HCT116 (cell line): Measurements from ENCODE around the gene SH3PXD2A. TPM values are rescaled to one million over a fixed set of nuclear protein-coding genes. Genes with fewer than 3 reads are reported as not detected.

Experiments
- ATAC-seq: fragments of 200-7000 bp; cut with Tn5 transposase; 2 replicates; pipeline ENCODE4 v1.9.1; 2020; ENCODE audit warnings: mild to moderate bottlenecking, moderate library complexity
- BruUV-seq: library from RNA; stranded (reverse); fragments of 400-500 nt; replicated peaks from 2 replicates; lab custom pipeline; 2021; lab: Mats Ljungman, UMichigan
- CTCF ChIA-PET: fragments of 300-600 bp; sonication (Branson Sonifier 250); formaldehyde crosslinking; loops from one replicate; lab custom pipeline; 2021; ENCODE audit warnings: antibody characterized with exemption; lab: Charles Lee
- POLR2A ChIA-PET: fragments of 300-600, 350-600 bp; sonication (Branson Sonifier 250); formaldehyde crosslinking; loops from one replicate; lab custom pipeline; 2021; ENCODE audit warnings: antibody characterized with exemption; lab: Charles Lee
- RAD21 ChIA-PET, 2 experiments: fragments of 300-600 bp; sonication (Branson Sonifier 250); formaldehyde crosslinking; loops; one replicate each; lab custom pipeline; 2023; ENCODE audit warnings: low total read pairs in 2 of 2; ENCODE audit not compliant: uncharacterized antibody in 2 of 2, unreplicated experiment in 2 of 2, low non-redundant PET in 1 of 2; lab: Charles Lee
- DNase-seq: peaks from one replicate; pipeline ENCODE4 v3.0.0-alpha.2; 2010; ENCODE audit warnings: low read depth, low spot score
- H2AFZ ChIP-seq: fragments of 200-600 bp; shearing (Covaris generic), sonication (generic); 2 replicates; pipeline ENCODE4 v1.6.1; 2017; ENCODE audit warnings: low read depth, mixed run types, mixed read lengths, antibody characterized with exemption, low read length; ENCODE audit not compliant: poor library complexity, severe bottlenecking
- H3K27ac ChIP-seq: 2 replicates; pipeline ENCODE4 v1.5.1; 2012; ENCODE audit warnings: low read depth, low read length
- H3K27me3 ChIP-seq: fragments of 200-600 bp; sonication (generic); 2 replicates; pipeline ENCODE4 v1.6.1; 2016; ENCODE audit warnings: mixed run types, low read length, mixed read lengths; ENCODE audit not compliant: insufficient read depth
- H3K36me3 ChIP-seq, 2 experiments: fragments of 200-500 bp in 1 of 2; fragments of 200-600 bp in 1 of 2; sonication (Bioruptor generic) in 1 of 2; sonication (generic) in 1 of 2; 2 replicates each; pipeline versions ENCODE4 v1.5.1 to v1.6.1; 2014 to 2016; ENCODE audit warnings: low read length in 2 of 2, inconsistent platforms in 1 of 2, mixed read lengths in 1 of 2, mixed run types in 1 of 2; ENCODE audit not compliant: insufficient read depth in 2 of 2, control insufficient read depth in 1 of 2
- H3K4me1 ChIP-seq, 2 experiments: fragments of 200-600 bp in 1 of 2; sonication (generic) in 1 of 2; 2 replicates each; pipeline versions ENCODE4 v1.5.1 to v1.6.1; 2012 to 2017; ENCODE audit warnings: low read length in 2 of 2, inconsistent platforms in 1 of 2, mild to moderate bottlenecking in 1 of 2, mixed read lengths in 1 of 2, mixed run types in 1 of 2, moderate library complexity in 1 of 2; ENCODE audit not compliant: insufficient read depth in 2 of 2, control insufficient read depth in 1 of 2
- H3K4me2 ChIP-seq: fragments of 200-600 bp; sonication (generic); 2 replicates; pipeline ENCODE4 v1.6.1; 2017; ENCODE audit warnings: mixed run types, low read length, mixed read lengths
- H3K4me3 ChIP-seq, 2 experiments: fragments of 200-600 bp in 1 of 2; sonication (generic) in 1 of 2; replicated peaks in 1 of 2; 2 replicates each; pipeline ENCODE4 v1.5.1; 2011 to 2016; ENCODE audit warnings: low read length in 2 of 2, control low read depth in 1 of 2, low read depth in 1 of 2, mild to moderate bottlenecking in 1 of 2, mixed read lengths in 1 of 2, mixed run types in 1 of 2
- H3K79me2 ChIP-seq: fragments of 200-600 bp; sonication (generic); 2 replicates; pipeline ENCODE4 v1.6.1; 2017; ENCODE audit warnings: mild to moderate bottlenecking, mixed run types, low read length, moderate library complexity, mixed read lengths; ENCODE audit not compliant: insufficient read depth
- H3K9ac ChIP-seq: fragments of 200-600 bp; sonication (generic); 2 replicates; pipeline ENCODE4 v1.6.1; 2016; ENCODE audit warnings: low read length, mixed read lengths
- H3K9me2 ChIP-seq: fragments of 200-600 bp; sonication (generic), shearing (Covaris generic); 2 replicates; pipeline ENCODE4 v1.6.1; 2017; ENCODE audit warnings: mixed run types, mild to moderate bottlenecking, moderate library complexity; ENCODE audit not compliant: insufficient read depth
- H3K9me3 ChIP-seq, 2 experiments: fragments of 200-500 bp in 1 of 2; fragments of 200-600 bp in 1 of 2; sonication (Bioruptor generic) in 1 of 2; sonication (generic) in 1 of 2; 2 replicates each; pipeline ENCODE4 v1.6.1; 2014 to 2017; ENCODE audit warnings: low read length in 2 of 2, mixed read lengths in 2 of 2, inconsistent platforms in 1 of 2, low read depth in 1 of 2, mild to moderate bottlenecking in 1 of 2, mixed run types in 1 of 2, moderate library complexity in 1 of 2; ENCODE audit not compliant: control insufficient read depth in 1 of 2, insufficient read depth in 1 of 2
- H4K20me1 ChIP-seq: fragments of 200-600 bp; sonication (generic), shearing (Covaris generic); 2 replicates; pipeline ENCODE4 v1.6.1; 2017; ENCODE audit warnings: mixed run types, mild to moderate bottlenecking, moderate library complexity; ENCODE audit not compliant: insufficient read depth
- CEBPB ChIP-seq: IDR thresholded peaks from 2 replicates; pipeline ENCODE4 v1.6.1; 2012; ENCODE audit warnings: low read depth
- EGR1 ChIP-seq: IDR thresholded peaks from 2 replicates; pipeline ENCODE4 v1.6.1; 2012; ENCODE audit warnings: low read depth
- ELF1 ChIP-seq: IDR thresholded peaks from 2 replicates; pipeline ENCODE4 v1.6.1; 2012; ENCODE audit warnings: low read depth, borderline replicate concordance
- EZH2 ChIP-seq: fragments of 200-600 bp; sonication (generic); IDR thresholded peaks from 2 replicates; pipeline ENCODE4 v1.6.1; 2017; ENCODE audit warnings: antibody characterized with exemption, mixed run types
- EZH2phosphoT487 ChIP-seq: fragments of 200-600 bp; IDR thresholded peaks from 2 replicates; pipeline ENCODE4 v1.6.1; 2018; ENCODE audit warnings: antibody characterized with exemption, borderline replicate concordance
- POLR2A ChIP-seq: IDR thresholded peaks from 2 replicates; pipeline ENCODE4 v1.7.0; 2011; ENCODE audit warnings: borderline replicate concordance; ENCODE audit not compliant: insufficient read depth, insufficient read length; ENCODE audit errors: extremely low read depth
- REST ChIP-seq: IDR thresholded peaks from 2 replicates; pipeline ENCODE4 v1.6.1; 2012; ENCODE audit warnings: low read depth
- SIN3A ChIP-seq: IDR thresholded peaks from 2 replicates; pipeline ENCODE4 v1.6.1; 2012; ENCODE audit warnings: low read depth
- SP1 ChIP-seq: IDR thresholded peaks from 2 replicates; pipeline ENCODE4 v1.6.1; 2012; ENCODE audit warnings: low read depth
- TCF7L2 ChIP-seq: IDR thresholded peaks from 2 replicates; pipeline ENCODE4 v1.7.0; 2011; ENCODE audit warnings: borderline replicate concordance, inconsistent platforms; ENCODE audit not compliant: insufficient read depth, insufficient read length; ENCODE audit errors: extremely low read depth
- ZNF274 ChIP-seq: fragments of 200-500 bp; sonication (Bioruptor generic); IDR thresholded peaks from 2 replicates; pipeline ENCODE4 v1.6.1; 2014; ENCODE audit warnings: mild to moderate bottlenecking, low read depth, low read length, inconsistent platforms
- intact Hi-C: fragments of 100-400 bp; cut with micrococcal nuclease; formaldehyde crosslinking; loops from 2 replicates; pipeline ENCODE4 v1.10.0; 2022
- total RNA-seq: library from RNA; stranded (reverse); gene quantifications from one replicate; pipeline ENCODE4 v1.2.1, GENCODE V29; 2021; ENCODE audit not compliant: unreplicated experiment
- TF ChIP-seq, protein P1 (sequence below): IDR thresholded peaks from 2 replicates; pipeline ENCODE4 v1.6.1; 2011; ENCODE audit warnings: mild to moderate bottlenecking, low read length, moderate library complexity; ENCODE audit not compliant: insufficient replicate concordance; ENCODE audit errors: extremely low read depth

Gene SH3PXD2A
- total RNA-seq, 1 experiment from 2014 or later, result 8.7 TPM

DNA sequence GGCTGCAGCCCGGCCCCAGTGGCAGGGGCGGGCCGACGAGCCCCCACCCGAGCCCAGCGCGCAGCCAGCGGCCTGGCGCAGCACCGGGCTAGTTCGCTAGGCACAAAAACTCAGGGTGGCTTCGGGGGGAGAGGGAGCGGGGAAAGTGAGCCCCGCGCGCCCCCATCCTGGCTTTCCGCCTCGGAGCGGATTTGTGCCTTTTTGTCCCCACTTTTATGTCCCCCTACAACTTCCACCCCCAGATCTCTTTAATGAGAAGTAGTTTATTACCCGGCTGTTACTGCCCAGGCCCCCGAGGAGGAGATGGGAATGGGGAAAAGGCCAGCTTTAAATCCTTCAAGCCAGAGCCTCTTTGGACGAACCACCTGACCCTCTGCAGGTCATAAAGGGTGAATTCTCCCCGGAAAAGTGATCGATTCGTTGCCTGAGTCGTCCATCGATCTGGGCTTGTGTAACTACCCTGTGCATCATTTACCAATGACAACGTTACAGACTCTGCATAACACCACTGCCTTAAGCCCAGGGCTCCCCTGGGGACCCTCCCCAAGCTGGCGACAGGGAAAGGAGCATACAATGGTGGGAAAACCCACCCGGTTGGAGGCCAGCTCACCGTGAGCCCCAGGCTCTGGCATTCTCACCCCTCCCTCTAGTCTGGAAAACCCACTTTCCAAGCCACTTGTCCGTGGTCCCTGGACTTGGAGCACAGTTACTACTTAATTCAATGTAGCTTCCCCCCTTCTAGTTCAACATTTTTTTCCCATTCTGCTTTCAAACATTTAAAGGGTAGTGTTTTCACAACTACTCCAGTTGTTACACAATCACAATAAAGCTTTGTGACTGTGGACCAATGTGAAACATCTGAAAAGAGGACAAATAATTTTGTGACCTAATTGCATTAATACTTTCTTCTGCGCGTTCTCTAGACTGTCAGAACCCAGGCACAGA is 748 bp upstream of the SH3PXD2A start:
- H2AFZ ChIP-seq, result no peak overlapping the region

More for the DNA sequence above, 748 bp upstream of the SH3PXD2A start:
- no peak overlapping the region for H3K9ac ChIP-seq
- DNase-seq (no peak), ATAC-seq (no peak)
- RAD21 ChIA-PET, result interaction anchor here in 1 of 2 experiments (2.1 kb wide), 1 partner anchor 143 kb away, joined by 4 read pairs; no protein-coding TSS in a partner anchor
- BruUV-seq, result no TSS peak
- H3K36me3 ChIP-seq, result no peaks in the 10 kb centered on the region
- no peaks in the 10 kb centered on the region for H4K20me1 ChIP-seq
- H3K27ac ChIP-seq, result no peak overlapping the region
- H3K27me3 ChIP-seq, result no peaks in the 10 kb centered on the region
- H3K9me3 ChIP-seq, result no peaks in the 10 kb centered on the region
- H3K79me2 ChIP-seq, result no peaks in the 10 kb centered on the region
- POLR2A ChIA-PET, result no interaction called here
- TF ChIP-seq POLR2A, result no peak
- TF ChIP-seq EZH2phosphoT487, result no peak
- no peak for TF ChIP-seq CEBPB
- no peak for TF ChIP-seq SP1
- TF ChIP-seq, protein P1, sequence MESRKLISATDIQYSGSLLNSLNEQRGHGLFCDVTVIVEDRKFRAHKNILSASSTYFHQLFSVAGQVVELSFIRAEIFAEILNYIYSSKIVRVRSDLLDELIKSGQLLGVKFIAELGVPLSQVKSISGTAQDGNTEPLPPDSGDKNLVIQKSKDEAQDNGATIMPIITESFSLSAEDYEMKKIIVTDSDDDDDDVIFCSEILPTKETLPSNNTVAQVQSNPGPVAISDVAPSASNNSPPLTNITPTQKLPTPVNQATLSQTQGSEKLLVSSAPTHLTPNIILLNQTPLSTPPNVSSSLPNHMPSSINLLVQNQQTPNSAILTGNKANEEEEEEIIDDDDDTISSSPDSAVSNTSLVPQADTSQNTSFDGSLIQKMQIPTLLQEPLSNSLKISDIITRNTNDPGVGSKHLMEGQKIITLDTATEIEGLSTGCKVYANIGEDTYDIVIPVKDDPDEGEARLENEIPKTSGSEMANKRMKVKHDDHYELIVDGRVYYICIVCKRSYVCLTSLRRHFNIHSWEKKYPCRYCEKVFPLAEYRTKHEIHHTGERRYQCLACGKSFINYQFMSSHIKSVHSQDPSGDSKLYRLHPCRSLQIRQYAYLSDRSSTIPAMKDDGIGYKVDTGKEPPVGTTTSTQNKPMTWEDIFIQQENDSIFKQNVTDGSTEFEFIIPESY, result no peak
- no peak for TF ChIP-seq EZH2
- TF ChIP-seq REST, result no peak
- TF ChIP-seq ZNF274, result no peak
- no peak for TF ChIP-seq SIN3A
- no peak for TF ChIP-seq TCF7L2
- TF ChIP-seq ELF1, result no peak
- TF ChIP-seq EGR1, result no peak
- H3K9me2 ChIP-seq, result no peaks in the 10 kb centered on the region
- intact Hi-C loops, result no loop called here
- CTCF ChIA-PET, result interaction anchor here (0.7 to 1.1 kb wide), 2 partner anchors 8 to 134 kb away, joined by 3 read pairs; no protein-coding TSS in a partner anchor
- H3K4me1 ChIP-seq, result no peaks in the 10 kb centered on the region
- H3K4me3 ChIP-seq, result no peak overlapping the region
- no peak overlapping the region for H3K4me2 ChIP-seq
